H1 (cell line): Measurements from ENCODE around the gene FHIT.

Experiments used
- ATF3 ChIP-seq: IDR thresholded peaks from 2 replicates; pipeline ENCODE4 v1.6.1; 2011; ENCODE audit warnings: low read depth, mild to moderate bottlenecking, low read length; ENCODE audit not compliant: insufficient read depth
- CBX8 ChIP-seq: fragments of 300-800, 300-1000 bp; sonication (generic); IDR thresholded peaks from 2 replicates; pipeline ENCODE4 v1.7.1; 2016; ENCODE audit warnings: low read depth, low read length, borderline replicate concordance
- CEBPB ChIP-seq: IDR thresholded peaks from 2 replicates; pipeline ENCODE4 v1.6.1; 2012; ENCODE audit warnings: low read depth, low read length
- CHD2 ChIP-seq: IDR thresholded peaks from 2 replicates; pipeline ENCODE4 v1.6.1; 2012; ENCODE audit warnings: low read length, improper control_type of control experiment
- CHD7 ChIP-seq: fragments of 300-600 bp; sonication (generic); IDR thresholded peaks from 2 replicates; pipeline ENCODE4 v1.7.1; 2012; ENCODE audit warnings: low read length, moderate library complexity, mild to moderate bottlenecking, inconsistent platforms; ENCODE audit not compliant: insufficient replicate concordance
- CREB1 ChIP-seq: IDR thresholded peaks from 2 replicates; pipeline ENCODE4 v1.6.1; 2012; ENCODE audit warnings: inconsistent platforms
- CTCF ChIP-seq, 3 experiments: IDR thresholded peaks; 1 replicate in 2 of 3; 2 replicates in 1 of 3; pipeline versions ENCODE4 v1.5.1 to v1.6.1; 2011; ENCODE audit warnings: low read length in 3 of 3, mild to moderate bottlenecking in 3 of 3, inconsistent platforms in 2 of 3, low read depth in 1 of 3, moderate library complexity in 1 of 3; ENCODE audit not compliant: insufficient read depth in 1 of 3; ENCODE audit errors: control extremely low read depth in 1 of 3
- GABPA ChIP-seq: IDR thresholded peaks from 2 replicates; pipeline ENCODE4 v1.6.1; 2011; ENCODE audit warnings: mild to moderate bottlenecking, low read length, moderate library complexity, borderline replicate concordance; ENCODE audit not compliant: insufficient read depth
- POLR2A ChIP-seq, 2 experiments: IDR thresholded peaks; 1 replicate in 1 of 2; 2 replicates in 1 of 2; pipeline ENCODE4 v1.6.1; 2011; ENCODE audit warnings: low read depth in 2 of 2, low read length in 2 of 2, mild to moderate bottlenecking in 2 of 2; ENCODE audit errors: control extremely low read depth in 1 of 2
- POLR2AphosphoS5 ChIP-seq: IDR thresholded peaks from 2 replicates; pipeline ENCODE4 v1.6.1; 2011; ENCODE audit warnings: low read depth, low read length
- RFX5 ChIP-seq: IDR thresholded peaks from 2 replicates; pipeline ENCODE4 v1.6.1; 2011; ENCODE audit warnings: low read depth, low read length, improper control_type of control experiment, borderline replicate concordance
- TAF1 ChIP-seq: IDR thresholded peaks from 2 replicates; pipeline ENCODE4 v1.6.1; 2011; ENCODE audit warnings: mild to moderate bottlenecking, low read depth, low read length
- TBP ChIP-seq: IDR thresholded peaks from 2 replicates; pipeline ENCODE4 v1.6.1; 2011; ENCODE audit warnings: low read depth, low read length, improper control_type of control experiment
- USF2 ChIP-seq: IDR thresholded peaks from 2 replicates; pipeline ENCODE4 v1.6.1; 2011; ENCODE audit warnings: low read length, improper control_type of control experiment

GRCh38 chr3:59699648-59700320 lies 1551.5 kb downstream of the FHIT start:
- TF ChIP-seq TBP (no peak), CTCF (IDR thresholded peaks at IDR 0.05; ENCODE audit: control extremely low read depth in 1 of 3, insufficient read depth in 1 of 3, low read depth in 1 of 3, low read length in 3 of 3) (no peak), ATF3 (no peak), POLR2A (IDR thresholded peaks at IDR 0.05; ENCODE audit: control extremely low read depth in 1 of 2, low read depth in 2 of 2, low read length in 2 of 2) (no peak), GABPA (no peak), CREB1 (no peak), RFX5 (no peak), TAF1 (no peak), USF2 (no peak), POLR2AphosphoS5 (no peak), CBX8 (no peak), CHD7 (no peak), CEBPB (no peak), CHD2 (no peak)
